A549 (cell line): ENCODE results near the gene PCDHGA9. TPM values are rescaled to one million over a fixed set of nuclear protein-coding genes. Genes with fewer than 3 reads are reported as not detected.

Source experiments
- ATAC-seq, 2 experiments: fragments of 200-7000 bp in 1 of 2; fragments of >200 bp in 1 of 2; cut with Nextera tagmentation in 1 of 2; cut with Tn5 transposase in 1 of 2; 3 replicates each; pipeline versions ENCODE4 v1.8.0 to v1.9.1; 2018 to 2020; ENCODE audit warnings: mild to moderate bottlenecking in 1 of 2, moderate library complexity in 1 of 2
- CTCF ChIA-PET: fragments of 300-600 bp; sonication (Branson Sonifier 250); formaldehyde crosslinking; extraction: SDS; loops from one replicate; lab custom pipeline; 2021; ENCODE audit warnings: antibody characterized with exemption, inconsistent platforms; lab: Yijun Ruan, JAX
- POLR2A ChIA-PET: fragments of 350-600 bp; formaldehyde crosslinking; extraction: SDS; loops from one replicate; lab custom pipeline; 2021; ENCODE audit warnings: antibody characterized with exemption, inconsistent platforms; lab: Yijun Ruan, JAX
- DNase-seq, 2 experiments: peaks; one replicate each; pipeline versions ENCODE4 v3.0.0 to v3.0.0-alpha.2; 2011 to 2016; ENCODE audit warnings: low read depth in 1 of 2, low spot score in 1 of 2
- FAIRE-seq: peaks from 2 replicates; lab custom pipeline; 2011; peaks lifted over from hg19 to GRCh38; lab: Jason Lieb, UNC
- H3K27ac ChIP-seq, 2 experiments: fragments of >200 bp; sonication (Bioruptor Twin); formaldehyde crosslinking; 3 replicates each; pipeline ENCODE4 v1.5.1; 2016 to 2017
- H3K4me1 ChIP-seq: fragments of >200 bp; sonication (Bioruptor Twin); formaldehyde crosslinking; 3 replicates; pipeline ENCODE4 v1.6.1; 2016
- H3K4me2 ChIP-seq: fragments of >200 bp; sonication (Bioruptor Twin); formaldehyde crosslinking; 3 replicates; pipeline ENCODE4 v1.6.1; 2016
- H3K4me3 ChIP-seq: fragments of >200 bp; sonication (Bioruptor Twin); formaldehyde crosslinking; 3 replicates; pipeline ENCODE4 v1.5.1; 2016
- H3K9me3 ChIP-seq: fragments of >200 bp; sonication (Bioruptor Twin); formaldehyde crosslinking; 3 replicates; pipeline ENCODE4 v1.6.1; 2016
- BCL3 ChIP-seq: fragments of >200 bp; sonication (Bioruptor Twin); formaldehyde crosslinking; IDR thresholded peaks from 3 replicates; pipeline ENCODE4 v1.6.1; 2016
- BHLHE40 ChIP-seq: IDR thresholded peaks from 2 replicates; pipeline ENCODE4 v1.6.1; 2012; ENCODE audit warnings: low read depth, low read length, inconsistent platforms
- CEBPB ChIP-seq, 2 experiments: fragments of >200 bp in 1 of 2; sonication (Bioruptor Twin) in 1 of 2; formaldehyde crosslinking in 1 of 2; IDR thresholded peaks; 2 replicates each; pipeline ENCODE4 v1.6.1; 2012 to 2016
- CHD4 ChIP-seq: fragments of 200-600 bp; sonication (generic); IDR thresholded peaks from 2 replicates; pipeline ENCODE4 v1.6.1; 2016; ENCODE audit warnings: antibody characterized with exemption, mild to moderate bottlenecking, borderline replicate concordance
- CTCF ChIP-seq: fragments of >200 bp; sonication (Bioruptor Twin); formaldehyde crosslinking; IDR thresholded peaks from 3 replicates; pipeline ENCODE4 v1.5.1; 2016
- E2F6 ChIP-seq: IDR thresholded peaks from 2 replicates; pipeline ENCODE4 v1.6.1; 2012; ENCODE audit warnings: low read depth, borderline replicate concordance
- ELK1 ChIP-seq: fragments of 150-350 bp; IDR thresholded peaks from 2 replicates; pipeline ENCODE4 v1.6.1; 2014; ENCODE audit warnings: low read depth, mild to moderate bottlenecking, low read length
- EP300 ChIP-seq, 2 experiments: fragments of >200 bp; sonication (Bioruptor Twin); formaldehyde crosslinking; IDR thresholded peaks; 2 replicates in 1 of 2; 3 replicates in 1 of 2; pipeline ENCODE4 v1.6.1; 2016 to 2017
- FOSB ChIP-seq: fragments of 250-450 bp; sonication (Bioruptor Pico); IDR thresholded peaks from 2 replicates; pipeline ENCODE4 v1.5.0; 2020; ENCODE audit warnings: mild to moderate bottlenecking, moderate library complexity
- HDAC2 ChIP-seq: fragments of 200-600 bp; sonication (generic); IDR thresholded peaks from 2 replicates; pipeline ENCODE4 v1.6.1; 2016
- HES2 ChIP-seq: fragments of >200 bp; sonication (Bioruptor Twin); formaldehyde crosslinking; IDR thresholded peaks from 2 replicates; pipeline ENCODE4 v1.6.1; 2016
- HEYL ChIP-seq: fragments of 250-450 bp; sonication (Bioruptor Pico); IDR thresholded peaks from 2 replicates; pipeline ENCODE4 v1.8.0; 2021; ENCODE audit warnings: mild to moderate bottlenecking, moderate library complexity
- JUN ChIP-seq, 2 experiments: fragments of >200 bp; sonication (Bioruptor Twin); formaldehyde crosslinking; IDR thresholded peaks; 2 replicates in 1 of 2; 3 replicates in 1 of 2; pipeline ENCODE4 v1.6.1; 2016 to 2017
- MAFK ChIP-seq: fragments of 450-650 bp; IDR thresholded peaks from 2 replicates; pipeline ENCODE4 v1.6.1; 2014; ENCODE audit not compliant: partially characterized antibody
- NPAS2 ChIP-seq: fragments of 250-450 bp; sonication (Bioruptor Pico); IDR thresholded peaks from 2 replicates; pipeline ENCODE4 v1.8.0; 2022; ENCODE audit warnings: mild to moderate bottlenecking, moderate library complexity, borderline replicate concordance
- NR3C1 ChIP-seq: fragments of >200 bp; sonication (Bioruptor Twin); formaldehyde crosslinking; IDR thresholded peaks from 3 replicates; pipeline ENCODE4 v1.6.1; 2017
- PBX3 ChIP-seq: IDR thresholded peaks from 2 replicates; pipeline ENCODE4 v1.6.1; 2012
- POLR2A ChIP-seq: IDR thresholded peaks from 2 replicates; pipeline ENCODE4 v1.6.1; 2012; ENCODE audit warnings: mild to moderate bottlenecking, low read length
- RAD21 ChIP-seq, 2 experiments: fragments of >200 bp in 1 of 2; sonication (Bioruptor Twin) in 1 of 2; formaldehyde crosslinking in 1 of 2; IDR thresholded peaks in 1 of 2; conservative IDR thresholded peaks in 1 of 2; 2 replicates in 1 of 2; 3 replicates in 1 of 2; pipeline ENCODE4 v1.6.1; 2012 to 2018; ENCODE audit warnings: inconsistent platforms in 1 of 2
- TP53 ChIP-seq: fragments of 250-450 bp; sonication (Bioruptor Pico); IDR thresholded peaks from 2 replicates; pipeline ENCODE4 v1.5.0; 2021; ENCODE audit warnings: mild to moderate bottlenecking, moderate library complexity
- ZFP36 ChIP-seq: fragments of 450-650 bp; IDR thresholded peaks from 2 replicates; pipeline ENCODE4 v1.6.1; 2014; ENCODE audit warnings: borderline replicate concordance; ENCODE audit not compliant: partially characterized antibody
- WGBS: methylation state at CpG from one replicate; pipeline ENCODE4 v1.1.6; 2017; ENCODE audit errors: missing lambda C conversion rate; 5-methylcytosine and 5-hydroxymethylcytosine counted together
- polyA plus RNA-seq, 4 experiments: library from polyadenylated mRNA; depleted of rRNA in 3 of 4; stranded (reverse); fragments of >200 nt; fragmentation: RNase III in 1 of 4; extraction: RNeasy Plus Mini Kit Qiagen cat#74134 plus additional on column Dnase treatment in 1 of 4; gene quantifications; 2 replicates in 3 of 4; 3 replicates in 1 of 4; pipeline ENCODE4 v1.2.3, GENCODE V29; 2011 to 2017

The PCDHGA9 gene
- polyA plus RNA-seq, 2 of the 4 experiments (the other 2 are of a cell fraction), result 0.03 to 0.22 TPM

- peak in 1 of 2 experiments; percentile 14 for DNase-seq
- Histone ChIP-seq H3K9me3 (peaks cover 68% of the 10 kb centered on the region), H3K4me3 (no peak within 1 kb of the TSS), H3K27ac (no peak within 1 kb of the TSS), H3K4me2 (no peak within 1 kb of the TSS), H3K4me1 (no peaks in the 10 kb centered on the region)
- FAIRE-seq, result no peak
- no peak for ATAC-seq
- TF ChIP-seq CTCF (no peak), RAD21 (conservative IDR thresholded peaks at IDR 0.05 in 1 of 2, IDR thresholded peaks at IDR 0.05 in 1 of 2) (peak in 1 of 2 experiments; percentile 32; a peak in 2 of 5 replicates)
- POLR2A ChIA-PET, result no interaction called here
- CTCF ChIA-PET, result interaction anchor here (1.1 to 1.8 kb wide), 7 partner anchors 9 to 143 kb away, joined by 3 to 7 read pairs (median 4); partner anchors contain the start of genes PCDHGA12, PCDHGA5 and PCDHGB6
- WGBS, result 76% methylated on average over 42 of the region's 42 CpGs
These were observed 18.4 kb downstream of the PCDHGA9 start, which contains the start of gene PCDHGA11 for GRCh38 chr5:141420855-141421488. TSS of gene PCDHGA11 (plus strand) at chr5:141421051. CDS start at chr5:141421228, 177 bp downstream.

- ATAC-seq, result no peak
- no peak overlapping the region for H3K27ac ChIP-seq
- H3K4me1 ChIP-seq, result no peaks in the 10 kb centered on the region
- 47% methylated on average over 13 of the region's 13 CpGs for WGBS
- peaks cover 73% of the 10 kb centered on the region for H3K9me3 ChIP-seq
- POLR2A ChIA-PET, result no interaction called here
- no peak overlapping the region for H3K4me3 ChIP-seq
- no peak overlapping the region for H3K4me2 ChIP-seq
- DNase-seq, result no peak
- no peak for FAIRE-seq
- CTCF ChIA-PET, result interaction anchor here (1.1 to 1.8 kb wide), 7 partner anchors 9 to 143 kb away, joined by 3 to 7 read pairs (median 4); partner anchors contain the start of genes PCDHGA12, PCDHGA5 and PCDHGB6
- no peak for TF ChIP-seq BCL3
- TF ChIP-seq ZFP36, result no peak
- no peak for TF ChIP-seq POLR2A
- TF ChIP-seq MAFK, result no peak
- no peak for TF ChIP-seq HDAC2
- TF ChIP-seq PBX3, result no peak
- no peak for TF ChIP-seq HEYL (CRISPR knock-in tag)
- TF ChIP-seq E2F6, result no peak
- TF ChIP-seq NPAS2, result no peak
- no peak for TF ChIP-seq JUN (IDR thresholded peaks at IDR 0.05)
- no peak for TF ChIP-seq ELK1
- no peak for TF ChIP-seq TP53 (CRISPR knock-in tag)
- TF ChIP-seq FOSB (CRISPR knock-in tag), result no peak
- no peak for TF ChIP-seq BHLHE40
- no peak for TF ChIP-seq NR3C1
- TF ChIP-seq HES2, result no peak
- TF ChIP-seq CEBPB (IDR thresholded peaks at IDR 0.05), result no peak
- no peak for TF ChIP-seq CHD4
- TF ChIP-seq EP300 (IDR thresholded peaks at IDR 0.05), result no peak
These were observed 18.9 kb downstream of the PCDHGA9 start for GRCh38 chr5:141421489-141421855.
